Prostate gland (tissue), 2 donors: ENCODE measurements around the gene NEU4. TPM values are rescaled to one million over a fixed set of nuclear protein-coding genes. Genes with fewer than 3 reads are reported as not detected.
"Not testable (repeated sequence)": the region's sequence is repeated elsewhere in the genome, so short reads cannot be mapped to it uniquely, and the experiment has no call there.

ENCODE experiments used
- DNase-seq: peaks from one replicate; pipeline ENCODE4 v3.0.0-alpha.2; 2019; ENCODE audit warnings: low spot score
- H3K27ac ChIP-seq, 2 donors: fragments of 200-600 bp; sonication (generic); 2 replicates each; pipeline ENCODE4 v1.5.1; 2017 to 2019
- H3K27me3 ChIP-seq: fragments of 200-600 bp; sonication (generic); replicated peaks from 2 replicates; pipeline ENCODE4 v1.5.1; 2019; ENCODE audit not compliant: insufficient read depth
- H3K36me3 ChIP-seq, 2 donors: fragments of 200-600 bp; sonication (generic); 1 replicate in 1 of 2; 2 replicates in 1 of 2; pipeline versions ENCODE4 v1.5.1 to v1.8.1; 2017 to 2019
- H3K4me1 ChIP-seq: fragments of 200-600 bp; sonication (generic); replicated peaks from 2 replicates; pipeline ENCODE4 v1.5.1; 2019
- H3K4me3 ChIP-seq, 2 donors: fragments of 200-600 bp; sonication (generic); 2 replicates each; pipeline ENCODE4 v1.5.1; 2017 to 2019
- H3K9me3 ChIP-seq: fragments of 200-600 bp; sonication (generic); 2 replicates; pipeline ENCODE4 v1.5.1; 2017
- POLR2A ChIP-seq: fragments of 450-650 bp; IDR thresholded peaks from one replicate; pipeline ENCODE4 v1.6.1; 2016; ENCODE audit warnings: antibody characterized with exemption, mild to moderate bottlenecking
- POLR2AphosphoS5 ChIP-seq: sonication (generic); formaldehyde crosslinking; IDR thresholded peaks from one replicate; pipeline ENCODE4 v1.6.1; 2017; ENCODE audit warnings: antibody characterized with exemption
- WGBS: methylation state at CpG from one replicate; pipeline ENCODE4 v1.1.5; 2018; 5-methylcytosine and 5-hydroxymethylcytosine counted together
- intact Hi-C: fragments of 100-400 bp; cut with DNase I; formaldehyde crosslinking; loops from one replicate; pipeline ENCODE4 v1.14.2; 2022
- total RNA-seq, 2 donors: library from RNA; depleted of rRNA; stranded (reverse); fragments of >200 nt; gene quantifications; one replicate each; pipeline ENCODE4 v1.1.0, GENCODE V29; 2016
- TF ChIP-seq, protein P1 (sequence below), 4 experiments: fragments of 200-600 bp in 2 of 4; fragments of 450-650 bp in 2 of 4; sonication (generic) in 2 of 4; IDR thresholded peaks; 1 replicate in 3 of 4; 2 replicates in 1 of 4; pipeline ENCODE4 v1.5.1; 2016 to 2019; ENCODE audit warnings: antibody characterized with exemption in 4 of 4, mild to moderate bottlenecking in 2 of 4, moderate library complexity in 2 of 4

Gene NEU4
- total RNA-seq, 2 donors from 2014 or later, result 0.62 TPM; not detected in 1

DNA sequence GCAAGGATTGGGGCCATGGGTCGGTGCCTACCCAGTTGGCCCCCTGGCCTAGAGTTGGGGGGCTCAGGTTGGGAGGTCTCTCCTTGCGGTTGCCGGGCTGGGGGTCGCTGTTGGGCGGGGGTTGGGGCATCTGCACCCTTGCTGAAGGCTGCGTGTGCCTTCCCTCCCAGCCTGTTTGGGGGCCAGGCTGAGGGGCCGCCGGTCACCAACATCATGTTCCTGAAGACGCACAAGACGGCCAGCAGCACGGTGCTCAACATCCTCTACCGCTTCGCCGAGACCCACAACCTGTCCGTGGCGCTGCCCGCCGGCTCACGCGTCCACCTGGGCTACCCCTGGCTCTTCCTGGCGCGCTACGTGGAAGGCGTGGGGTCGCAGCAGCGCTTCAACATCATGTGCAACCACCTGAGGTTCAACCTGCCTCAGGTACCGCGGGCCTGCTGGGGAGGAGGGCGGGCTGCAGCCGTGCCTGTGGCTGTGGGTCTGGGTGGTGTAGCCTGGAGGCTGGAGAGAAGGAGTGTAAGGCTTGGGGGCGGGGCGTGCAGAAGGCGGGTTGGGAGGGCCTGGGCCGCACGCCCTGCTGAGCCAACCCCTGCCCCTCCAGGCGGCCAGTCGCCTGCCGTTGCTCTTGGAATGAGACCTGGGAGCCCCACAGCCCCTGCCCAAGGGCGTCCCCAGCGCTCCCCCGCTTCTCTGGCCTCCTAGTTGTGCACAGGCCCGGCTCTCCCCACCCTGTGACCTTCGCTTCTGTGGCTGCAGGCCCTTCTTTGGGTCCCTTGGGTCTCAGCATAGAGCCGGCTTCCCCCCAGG lies 7.2 kb upstream of the NEU4 start:
- H3K4me1 ChIP-seq, result peaks cover 4% of the 10 kb centered on the region
- H3K27me3 ChIP-seq, result no peaks in the 10 kb centered on the region
- H3K27ac ChIP-seq, result no peak overlapping the region
- TF ChIP-seq POLR2A (no peak), POLR2AphosphoS5 (no peak)
- TF ChIP-seq, protein P1, sequence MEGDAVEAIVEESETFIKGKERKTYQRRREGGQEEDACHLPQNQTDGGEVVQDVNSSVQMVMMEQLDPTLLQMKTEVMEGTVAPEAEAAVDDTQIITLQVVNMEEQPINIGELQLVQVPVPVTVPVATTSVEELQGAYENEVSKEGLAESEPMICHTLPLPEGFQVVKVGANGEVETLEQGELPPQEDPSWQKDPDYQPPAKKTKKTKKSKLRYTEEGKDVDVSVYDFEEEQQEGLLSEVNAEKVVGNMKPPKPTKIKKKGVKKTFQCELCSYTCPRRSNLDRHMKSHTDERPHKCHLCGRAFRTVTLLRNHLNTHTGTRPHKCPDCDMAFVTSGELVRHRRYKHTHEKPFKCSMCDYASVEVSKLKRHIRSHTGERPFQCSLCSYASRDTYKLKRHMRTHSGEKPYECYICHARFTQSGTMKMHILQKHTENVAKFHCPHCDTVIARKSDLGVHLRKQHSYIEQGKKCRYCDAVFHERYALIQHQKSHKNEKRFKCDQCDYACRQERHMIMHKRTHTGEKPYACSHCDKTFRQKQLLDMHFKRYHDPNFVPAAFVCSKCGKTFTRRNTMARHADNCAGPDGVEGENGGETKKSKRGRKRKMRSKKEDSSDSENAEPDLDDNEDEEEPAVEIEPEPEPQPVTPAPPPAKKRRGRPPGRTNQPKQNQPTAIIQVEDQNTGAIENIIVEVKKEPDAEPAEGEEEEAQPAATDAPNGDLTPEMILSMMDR (IDR thresholded peaks at IDR 0.05), result no peak
- H3K36me3 ChIP-seq, result no peaks in the 10 kb centered on the region
- intact Hi-C loops, result no loop called here
- WGBS, result 87% methylated on average over 37 of the region's 44 CpGs
- no peak overlapping the region for H3K4me3 ChIP-seq
- no peaks in the 10 kb centered on the region for H3K9me3 ChIP-seq
- DNase-seq, result no peak

DNA sequence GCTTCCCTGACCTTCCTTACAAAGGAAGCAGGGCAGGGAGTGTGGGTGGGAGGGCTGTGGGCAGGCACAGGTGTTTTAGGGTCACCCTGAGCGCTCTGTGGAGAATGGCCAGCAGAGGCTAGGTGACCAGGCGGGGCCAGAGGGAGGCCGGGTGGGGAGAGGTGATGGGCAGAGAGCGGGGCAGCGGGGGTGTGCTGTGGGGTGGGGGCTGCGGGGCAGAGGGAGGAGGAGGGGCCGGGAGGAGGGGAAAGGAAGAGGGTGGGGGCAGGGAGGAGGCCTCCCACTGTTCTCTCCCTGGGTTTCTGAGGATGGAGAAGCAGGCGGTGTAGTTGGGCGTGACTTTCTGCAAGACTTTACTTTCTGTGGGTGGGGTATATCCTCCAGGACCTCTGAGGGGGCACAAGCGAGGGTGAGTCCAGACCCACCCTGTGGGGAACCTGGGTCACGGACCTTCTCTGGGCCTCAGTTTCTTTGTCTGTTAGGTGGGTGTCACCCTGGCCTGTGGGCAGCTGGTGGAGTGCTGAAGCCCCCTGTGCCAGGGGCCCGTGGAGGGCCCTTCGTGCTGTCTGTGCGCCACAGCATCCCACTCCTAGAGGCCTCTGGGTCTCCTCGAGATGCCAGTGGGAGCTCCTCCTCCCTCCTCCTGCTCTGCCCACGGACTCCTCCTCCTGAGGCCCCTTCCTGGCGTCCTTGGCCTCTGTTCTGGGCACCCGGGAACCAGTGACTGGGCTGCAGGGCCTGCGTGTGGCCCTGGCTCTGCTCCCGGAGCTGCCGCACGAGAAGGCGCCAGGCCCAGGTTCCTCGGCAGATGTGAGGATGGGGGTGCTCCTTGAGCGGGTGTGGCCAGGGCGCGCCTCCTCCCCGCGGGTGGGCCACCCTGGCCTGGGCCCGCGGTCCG lies 6.3 kb upstream of the NEU4 start:
- H3K27ac ChIP-seq, result no peak overlapping the region
- peaks cover 4% of the 10 kb centered on the region for H3K4me1 ChIP-seq
- TF ChIP-seq POLR2A (no peak), POLR2AphosphoS5 (no peak)
- TF ChIP-seq, protein P1 (IDR thresholded peaks at IDR 0.05), result no peak
- H3K27me3 ChIP-seq, result no peaks in the 10 kb centered on the region
- H3K9me3 ChIP-seq, result no peaks in the 10 kb centered on the region
- WGBS, result 56% methylated on average over 29 of the region's 32 CpGs
- no peak for DNase-seq
- H3K36me3 ChIP-seq, result no peaks in the 10 kb centered on the region
- peak overlapping the region in 1 of 2 donors; percentile 40 for H3K4me3 ChIP-seq
- intact Hi-C loops, result no loop called here

DNA sequence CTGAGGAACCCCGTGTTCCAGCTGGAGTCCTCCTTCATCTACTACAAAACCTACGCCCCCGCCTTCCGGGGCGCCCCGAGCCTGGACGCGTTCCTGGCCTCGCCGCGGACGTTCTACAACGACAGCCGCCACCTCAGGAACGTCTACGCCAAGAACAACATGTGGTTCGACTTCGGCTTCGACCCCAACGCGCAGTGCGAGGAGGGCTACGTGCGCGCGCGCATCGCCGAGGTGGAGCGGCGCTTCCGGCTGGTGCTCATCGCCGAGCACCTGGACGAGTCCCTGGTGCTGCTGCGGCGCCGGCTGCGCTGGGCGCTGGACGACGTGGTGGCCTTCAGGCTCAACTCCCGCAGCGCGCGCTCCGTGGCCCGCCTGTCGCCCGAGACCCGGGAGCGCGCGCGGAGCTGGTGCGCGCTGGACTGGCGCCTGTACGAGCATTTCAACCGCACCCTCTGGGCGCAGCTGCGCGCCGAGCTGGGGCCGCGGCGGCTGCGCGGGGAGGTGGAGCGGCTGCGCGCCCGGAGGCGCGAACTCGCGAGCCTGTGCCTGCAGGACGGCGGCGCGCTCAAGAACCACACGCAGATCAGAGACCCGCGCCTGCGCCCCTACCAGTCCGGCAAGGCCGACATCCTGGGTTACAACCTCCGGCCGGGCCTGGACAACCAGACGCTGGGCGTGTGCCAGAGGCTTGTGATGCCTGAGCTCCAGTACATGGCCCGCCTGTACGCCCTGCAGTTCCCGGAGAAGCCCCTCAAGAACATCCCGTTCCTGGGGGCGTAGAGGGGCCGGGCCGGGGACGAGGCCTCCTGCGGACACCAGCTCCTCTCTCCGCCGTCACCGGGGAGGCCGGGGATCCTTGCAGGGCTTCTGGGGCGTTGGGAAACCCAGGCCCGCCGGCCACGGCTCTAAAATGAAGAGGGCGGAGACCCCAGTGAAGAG lies 5.3 kb upstream of the NEU4 start:
- TF ChIP-seq, protein P1 (IDR thresholded peaks at IDR 0.05), result no peak
- TF ChIP-seq POLR2A, result no peak
- TF ChIP-seq POLR2AphosphoS5, result no peak
- H3K4me1 ChIP-seq, result peaks cover 4% of the 10 kb centered on the region
- H3K4me3 ChIP-seq, result peak overlapping the region; percentile 32 to 40
- no peaks in the 10 kb centered on the region for H3K27me3 ChIP-seq
- no peaks in the 10 kb centered on the region for H3K9me3 ChIP-seq
- H3K36me3 ChIP-seq, result no peaks in the 10 kb centered on the region
- peak overlapping the region in 1 of 2 donors; percentile 33 for H3K27ac ChIP-seq
- intact Hi-C loops, result no loop called here
- DNase-seq, result no peak
- WGBS, result 4% methylated on average over 69 of the region's 109 CpGs

DNA sequence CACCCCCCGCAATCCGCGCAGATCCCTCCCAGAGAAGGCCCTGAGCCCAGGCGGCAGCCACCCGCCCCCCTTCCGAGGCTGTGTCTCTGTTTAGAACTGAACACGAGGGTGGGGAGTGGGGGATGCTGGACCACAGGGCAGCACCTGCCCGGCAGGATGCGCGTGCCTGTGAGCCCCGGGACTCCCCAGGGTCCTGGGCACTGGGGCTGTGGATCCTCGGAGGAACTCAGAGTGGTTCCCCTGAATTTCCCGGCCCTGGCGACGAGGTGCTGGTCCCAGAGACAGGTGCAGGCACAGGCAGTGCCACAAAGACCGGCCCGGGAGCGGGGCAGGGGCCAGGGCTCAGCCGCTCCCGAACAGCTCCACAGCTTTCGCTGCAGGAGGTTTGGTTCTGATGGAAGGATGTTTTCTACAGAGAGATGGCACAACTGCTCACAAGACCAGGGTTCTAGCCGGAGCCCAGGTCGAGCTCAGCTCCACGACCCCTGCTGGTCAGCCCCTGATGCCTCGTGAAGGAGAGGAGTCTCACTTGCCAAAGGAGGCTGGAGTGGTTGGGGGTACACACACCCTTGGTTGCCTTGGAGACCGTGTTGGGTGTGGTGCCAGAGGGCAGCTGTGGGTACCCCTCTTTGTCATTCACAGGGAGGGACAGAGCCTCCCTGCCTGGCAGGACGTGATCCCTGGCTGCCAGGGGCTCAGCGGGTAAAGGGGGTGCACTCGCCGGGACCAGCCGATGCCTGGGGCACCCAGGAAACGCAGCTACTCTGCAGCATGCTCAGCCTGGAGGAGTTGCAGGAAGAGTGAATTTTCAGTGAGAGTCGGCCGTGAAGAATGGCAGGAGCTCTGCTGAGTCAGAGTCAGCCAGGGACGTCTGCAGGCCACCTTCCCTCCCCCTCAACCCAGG lies 4.4 kb upstream of the NEU4 start:
- Histone ChIP-seq H3K36me3 (no peaks in the 10 kb centered on the region), H3K4me3 (peak overlapping the region; percentile 32 to 40), H3K27ac (peak overlapping the region; percentile 5 to 33), H3K27me3 (no peaks in the 10 kb centered on the region), H3K9me3 (no peaks in the 10 kb centered on the region), H3K4me1 (peaks cover 4% of the 10 kb centered on the region)
- intact Hi-C loops, result no loop called here
- DNase-seq, result no peak
- TF ChIP-seq POLR2AphosphoS5, result no peak
- TF ChIP-seq POLR2A, result no peak
- TF ChIP-seq, protein P1 (IDR thresholded peaks at IDR 0.05), result no peak
- WGBS, result 37% methylated on average over 24 of the region's 35 CpGs

DNA sequence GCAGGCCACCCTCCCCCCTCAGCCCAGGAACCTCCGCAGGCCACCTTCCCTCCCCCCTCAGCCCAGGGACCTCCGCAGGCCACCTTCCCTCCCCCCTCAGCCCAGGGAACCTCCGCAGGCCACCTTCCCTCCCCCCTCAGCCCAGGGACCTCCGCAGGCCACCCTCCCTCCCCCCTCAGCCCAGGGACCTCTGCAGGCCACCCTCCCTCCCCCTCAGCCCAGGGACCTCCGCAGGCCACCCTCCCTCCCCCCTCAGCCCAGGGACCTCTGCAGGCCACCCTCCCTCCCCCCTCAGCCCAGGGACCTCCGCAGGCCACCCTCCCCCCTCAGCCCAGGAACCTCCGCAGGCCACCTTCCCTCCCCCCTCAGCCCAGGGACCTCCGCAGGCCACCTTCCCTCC lies 2.8 kb upstream of the NEU4 start:
- H3K27ac ChIP-seq, H3K27me3 ChIP-seq, H3K9me3 ChIP-seq, H3K4me3 ChIP-seq, H3K4me1 ChIP-seq, DNase-seq, H3K36me3 ChIP-seq, intact Hi-C loops: not testable (repeated sequence)
- WGBS, result no CpG with 5 or more reads among the region's 8 CpGs
